HepG2 (cell line): ENCODE results near the gene IKBIP. TPM values are rescaled to one million over a fixed set of nuclear protein-coding genes. Genes with fewer than 3 reads are reported as not detected.

Source experiments
- BHLHE40 ChIP-seq: IDR thresholded peaks from 2 replicates; pipeline ENCODE4 v1.6.1; 2011; ENCODE audit warnings: low read length, improper control_type of control experiment
- E2F1 ChIP-seq: sonication (generic); formaldehyde crosslinking; IDR thresholded peaks from 2 replicates; pipeline ENCODE4 v1.5.0; 2020; ENCODE audit warnings: missing genetic modification reagents
- MED8 ChIP-seq: sonication (generic); formaldehyde crosslinking; IDR thresholded peaks from 2 replicates; pipeline ENCODE4 v1.8.1; 2023; ENCODE audit warnings: mild to moderate bottlenecking, missing genetic modification reagents; ENCODE audit not compliant: insufficient replicate concordance
- RFXAP ChIP-seq: sonication (generic); formaldehyde crosslinking; IDR thresholded peaks from 2 replicates; pipeline ENCODE4 v1.4.0; 2020; ENCODE audit warnings: missing genetic modification reagents, borderline replicate concordance
- SUZ12 ChIP-seq: fragments of 150-350 bp; IDR thresholded peaks from 2 replicates; pipeline ENCODE4 v1.6.1; 2014; ENCODE audit warnings: low read depth, low read length
- U2AF1 ChIP-seq: fragments of 200-400 bp; formaldehyde crosslinking; optimal IDR thresholded peaks from 2 replicates; pipeline ENCODE3; 2017; ENCODE audit warnings: mild to moderate bottlenecking, low read depth, low read length
- ZFP37 ChIP-seq: sonication (generic); formaldehyde crosslinking; IDR thresholded peaks from 2 replicates; pipeline ENCODE4 v1.4.0; 2020; ENCODE audit warnings: missing genetic modification reagents, borderline replicate concordance
- ZMYM2 ChIP-seq: sonication (generic); formaldehyde crosslinking; IDR thresholded peaks from 2 replicates; pipeline ENCODE4 v1.8.0; 2022; ENCODE audit warnings: mild to moderate bottlenecking, missing genetic modification reagents
- ZNF121 ChIP-seq: sonication (generic); formaldehyde crosslinking; IDR thresholded peaks from 2 replicates; pipeline ENCODE4 v1.5.0; 2020; ENCODE audit warnings: mild to moderate bottlenecking, missing genetic modification reagents
- ZNF230 ChIP-seq: sonication (generic); formaldehyde crosslinking; IDR thresholded peaks from 2 replicates; pipeline ENCODE4 v1.4.0; 2020; ENCODE audit warnings: mild to moderate bottlenecking, missing genetic modification reagents
- ZNF441 ChIP-seq: sonication (generic); formaldehyde crosslinking; IDR thresholded peaks from 2 replicates; pipeline ENCODE4 v1.7.0; 2021; ENCODE audit warnings: missing genetic modification reagents, borderline replicate concordance
- ZNF607 ChIP-seq: sonication (generic); formaldehyde crosslinking; IDR thresholded peaks from 2 replicates; pipeline ENCODE4 v1.5.1; 2020; ENCODE audit warnings: missing genetic modification reagents, mild to moderate bottlenecking, borderline replicate concordance
- ZNF644 ChIP-seq: IDR thresholded peaks from 2 replicates; pipeline ENCODE4 v1.6.1; 2016; ENCODE audit warnings: low read depth
- ZNF674 ChIP-seq: sonication (generic); formaldehyde crosslinking; IDR thresholded peaks from 2 replicates; pipeline ENCODE4 v1.5.0; 2020; ENCODE audit warnings: low read depth, mild to moderate bottlenecking, missing genetic modification reagents
- ZNF761 ChIP-seq: sonication (generic); formaldehyde crosslinking; conservative IDR thresholded peaks from 2 replicates; pipeline ENCODE4 v1.4.0; 2020; ENCODE audit warnings: mild to moderate bottlenecking, missing genetic modification reagents
- ZNF883 ChIP-seq: sonication (generic); formaldehyde crosslinking; IDR thresholded peaks from 2 replicates; pipeline ENCODE4 v1.5.1; 2020; ENCODE audit warnings: mild to moderate bottlenecking, missing genetic modification reagents; ENCODE audit errors: not compliant biosample characterization
- polyA plus RNA-seq, 8 experiments: library from polyadenylated mRNA; depleted of rRNA in 3 of 8; stranded (reverse) in 7 of 8; unstranded in 1 of 8; fragments of >200 nt; fragmentation: Illumina TruSeq in 4 of 8; extraction: Trizol in 4 of 8; gene quantifications; 2 replicates each; pipeline versions ENCODE4 v1.2.1 to v1.2.3, GENCODE V29; 2011 to 2016; ENCODE audit warnings: low read depth in 4 of 8, missing spikeins in 1 of 8, mixed read lengths in 1 of 8; ENCODE audit not compliant: insufficient read depth in 1 of 8
- total RNA-seq, 5 experiments: library from RNA; depleted of rRNA; stranded (reverse); fragments of >200 nt; fragmentation: Illumina TruSeq; extraction: Trizol; gene quantifications; 2 replicates each; pipeline ENCODE4 v1.2.3, GENCODE V29; 2016; ENCODE audit warnings: low read depth in 1 of 5
- TF ChIP-seq, protein P1 (sequence below): IDR thresholded peaks from 2 replicates; pipeline ENCODE4 v1.6.1; 2012; ENCODE audit warnings: low read length, improper control_type of control experiment
- TF ChIP-seq, protein P2 (sequence below): sonication (generic); formaldehyde crosslinking; IDR thresholded peaks from 2 replicates; pipeline ENCODE4 v1.8.0; 2022; ENCODE audit warnings: mild to moderate bottlenecking, missing genetic modification reagents
- TF ChIP-seq, protein P3 (sequence below): sonication (generic); formaldehyde crosslinking; IDR thresholded peaks from 2 replicates; pipeline ENCODE4 v1.8.1; 2023; ENCODE audit warnings: mild to moderate bottlenecking, missing genetic modification reagents, borderline replicate concordance
- TF ChIP-seq, protein P4 (sequence below): sonication (generic); formaldehyde crosslinking; IDR thresholded peaks from 2 replicates; pipeline ENCODE4 v1.4.0; 2020; ENCODE audit warnings: low read depth, mild to moderate bottlenecking, missing genetic modification reagents

Gene IKBIP
- total and polyA plus RNA-seq, 2 of the 13 experiments (the other 11 are each of a cell fraction or from before 2014, with no cell fraction given): 20.0 to 55.5 TPM

GRCh38 chr12:98593351-98594049, 51.1 kb downstream of the IKBIP start, which contains the start of gene SLC25A3 (continued):
- TF ChIP-seq ZNF761 (CRISPR knock-in tag) (peak; percentile 70; the same call in 1 of the 2 replicates), E2F1 (peak; percentile 95), ZNF883 (CRISPR knock-in tag) (peak; percentile 73), SUZ12 (no peak), ZNF607 (CRISPR knock-in tag) (peak; percentile 62; the same call in 1 of the 2 replicates), ZNF230 (CRISPR knock-in tag) (peak; percentile 78; the same call in 1 of the 2 replicates), ZNF644 (CRISPR knock-in tag) (no peak), ZFP37 (CRISPR knock-in tag) (no peak; the same call in 1 of the 2 replicates), RFXAP (peak; percentile 94), BHLHE40 (0 out of 2 replicates have a peak, but pooled peaks have one; percentile 26), U2AF1 (no peak), ZNF121 (CRISPR knock-in tag) (no peak), MED8 (CRISPR knock-in tag) (no peak), ZNF441 (CRISPR knock-in tag) (peak; percentile 28; the same call in 1 of the 2 replicates), ZNF674 (no peak; the same call in 1 of the 2 replicates), ZMYM2 (CRISPR knock-in tag) (no peak)
- TF ChIP-seq, protein P1, sequence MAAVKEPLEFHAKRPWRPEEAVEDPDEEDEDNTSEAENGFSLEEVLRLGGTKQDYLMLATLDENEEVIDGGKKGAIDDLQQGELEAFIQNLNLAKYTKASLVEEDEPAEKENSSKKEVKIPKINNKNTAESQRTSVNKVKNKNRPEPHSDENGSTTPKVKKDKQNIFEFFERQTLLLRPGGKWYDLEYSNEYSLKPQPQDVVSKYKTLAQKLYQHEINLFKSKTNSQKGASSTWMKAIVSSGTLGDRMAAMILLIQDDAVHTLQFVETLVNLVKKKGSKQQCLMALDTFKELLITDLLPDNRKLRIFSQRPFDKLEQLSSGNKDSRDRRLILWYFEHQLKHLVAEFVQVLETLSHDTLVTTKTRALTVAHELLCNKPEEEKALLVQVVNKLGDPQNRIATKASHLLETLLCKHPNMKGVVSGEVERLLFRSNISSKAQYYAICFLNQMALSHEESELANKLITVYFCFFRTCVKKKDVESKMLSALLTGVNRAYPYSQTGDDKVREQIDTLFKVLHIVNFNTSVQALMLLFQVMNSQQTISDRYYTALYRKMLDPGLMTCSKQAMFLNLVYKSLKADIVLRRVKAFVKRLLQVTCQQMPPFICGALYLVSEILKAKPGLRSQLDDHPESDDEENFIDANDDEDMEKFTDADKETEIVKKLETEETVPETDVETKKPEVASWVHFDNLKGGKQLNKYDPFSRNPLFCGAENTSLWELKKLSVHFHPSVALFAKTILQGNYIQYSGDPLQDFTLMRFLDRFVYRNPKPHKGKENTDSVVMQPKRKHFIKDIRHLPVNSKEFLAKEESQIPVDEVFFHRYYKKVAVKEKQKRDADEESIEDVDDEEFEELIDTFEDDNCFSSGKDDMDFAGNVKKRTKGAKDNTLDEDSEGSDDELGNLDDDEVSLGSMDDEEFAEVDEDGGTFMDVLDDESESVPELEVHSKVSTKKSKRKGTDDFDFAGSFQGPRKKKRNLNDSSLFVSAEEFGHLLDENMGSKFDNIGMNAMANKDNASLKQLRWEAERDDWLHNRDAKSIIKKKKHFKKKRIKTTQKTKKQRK: no peak
- TF ChIP-seq, protein P2, sequence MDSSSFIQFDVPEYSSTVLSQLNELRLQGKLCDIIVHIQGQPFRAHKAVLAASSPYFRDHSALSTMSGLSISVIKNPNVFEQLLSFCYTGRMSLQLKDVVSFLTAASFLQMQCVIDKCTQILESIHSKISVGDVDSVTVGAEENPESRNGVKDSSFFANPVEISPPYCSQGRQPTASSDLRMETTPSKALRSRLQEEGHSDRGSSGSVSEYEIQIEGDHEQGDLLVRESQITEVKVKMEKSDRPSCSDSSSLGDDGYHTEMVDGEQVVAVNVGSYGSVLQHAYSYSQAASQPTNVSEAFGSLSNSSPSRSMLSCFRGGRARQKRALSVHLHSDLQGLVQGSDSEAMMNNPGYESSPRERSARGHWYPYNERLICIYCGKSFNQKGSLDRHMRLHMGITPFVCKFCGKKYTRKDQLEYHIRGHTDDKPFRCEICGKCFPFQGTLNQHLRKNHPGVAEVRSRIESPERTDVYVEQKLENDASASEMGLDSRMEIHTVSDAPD: 0 out of 2 replicates have a peak, but pooled peaks have one; percentile 51
- TF ChIP-seq, protein P3, sequence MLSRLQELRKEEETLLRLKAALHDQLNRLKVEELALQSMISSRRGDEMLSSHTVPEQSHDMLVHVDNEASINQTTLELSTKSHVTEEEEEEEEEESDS (CRISPR knock-in tag): peak; percentile 59; the same call in 1 of the 2 replicates
- TF ChIP-seq, protein P4, sequence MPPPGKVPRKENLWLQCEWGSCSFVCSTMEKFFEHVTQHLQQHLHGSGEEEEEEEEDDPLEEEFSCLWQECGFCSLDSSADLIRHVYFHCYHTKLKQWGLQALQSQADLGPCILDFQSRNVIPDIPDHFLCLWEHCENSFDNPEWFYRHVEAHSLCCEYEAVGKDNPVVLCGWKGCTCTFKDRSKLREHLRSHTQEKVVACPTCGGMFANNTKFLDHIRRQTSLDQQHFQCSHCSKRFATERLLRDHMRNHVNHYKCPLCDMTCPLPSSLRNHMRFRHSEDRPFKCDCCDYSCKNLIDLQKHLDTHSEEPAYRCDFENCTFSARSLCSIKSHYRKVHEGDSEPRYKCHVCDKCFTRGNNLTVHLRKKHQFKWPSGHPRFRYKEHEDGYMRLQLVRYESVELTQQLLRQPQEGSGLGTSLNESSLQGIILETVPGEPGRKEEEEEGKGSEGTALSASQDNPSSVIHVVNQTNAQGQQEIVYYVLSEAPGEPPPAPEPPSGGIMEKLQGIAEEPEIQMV (CRISPR knock-in tag): peak; percentile 68; the same call in 1 of the 2 replicates
